HG03025 (cell line): Measurements from ENCODE around the gene ARFGAP1.
"Not testable (repeated sequence)": the region's sequence is repeated elsewhere in the genome, so short reads cannot be mapped to it uniquely, and the experiment has no call there.

Experiments
- ATAC-seq: cut with Tn5 transposase; IDR thresholded peaks from one replicate; pipeline ENCODE4 v1.9.1; 2021; ENCODE audit warnings: mild to moderate bottlenecking, moderate library complexity; ENCODE audit not compliant: unreplicated experiment, low FRiP score

ARFGAP1 gene

GRCh38 chr20:63239431-63239830 lies 33.2 kb upstream of the ARFGAP1 start:
- ATAC-seq, result no peak

- ATAC-seq, result no peak
Observed at GRCh38 chr20:63240004-63240403, 32.6 kb upstream of the ARFGAP1 start.

- ATAC-seq, result no peak
Observed at GRCh38 chr20:63241272-63241671, 31.3 kb upstream of the ARFGAP1 start.

GRCh38 chr20:63242736-63243135 lies 29.9 kb upstream of the ARFGAP1 start:
- ATAC-seq, result no peak

GRCh38 chr20:63243604-63244247 lies 28.9 kb upstream of the ARFGAP1 start:
- ATAC-seq, result no peak

- ATAC-seq, result no peak
Observed at GRCh38 chr20:63244468-63244867, 28.1 kb upstream of the ARFGAP1 start.

GRCh38 chr20:63246490-63247288 lies 25.9 kb upstream of the ARFGAP1 start:
- no peak for ATAC-seq

- no peak for ATAC-seq
Observed at GRCh38 chr20:63247671-63248228, 24.9 kb upstream of the ARFGAP1 start.

- ATAC-seq, result no peak
Observed at GRCh38 chr20:63248835-63249591, 23.6 kb upstream of the ARFGAP1 start.

- ATAC-seq, result no peak
Observed at GRCh38 chr20:63249891-63250290, 22.7 kb upstream of the ARFGAP1 start.

- ATAC-seq, result not testable (repeated sequence)
Observed at GRCh38 chr20:63251350-63251749, 21.3 kb upstream of the ARFGAP1 start.

GRCh38 chr20:63252284-63252711 lies 20.3 kb upstream of the ARFGAP1 start:
- ATAC-seq, result no peak

GRCh38 chr20:63253065-63253437 lies 19.6 kb upstream of the ARFGAP1 start:
- ATAC-seq, result no peak

- ATAC-seq, result no peak
Observed at GRCh38 chr20:63253438-63254231, 19.0 kb upstream of the ARFGAP1 start.

- no peak for ATAC-seq
Observed at GRCh38 chr20:63254232-63254605, 18.4 kb upstream of the ARFGAP1 start, which contains the start of gene NKAIN4. Gene NKAIN4 (minus strand): TSS chr20:63254463. CDS start chr20:63254450, 13 bp downstream.

GRCh38 chr20:63254606-63255384 lies 17.8 kb upstream of the ARFGAP1 start:
- no peak for ATAC-seq

GRCh38 chr20:63255931-63256704 lies 16.5 kb upstream of the ARFGAP1 start:
- no peak for ATAC-seq

GRCh38 chr20:63256954-63257353 lies 15.7 kb upstream of the ARFGAP1 start:
- ATAC-seq, result no peak

- ATAC-seq, result no peak
Observed at GRCh38 chr20:63257629-63258028, 15.0 kb upstream of the ARFGAP1 start.
